ENCODE data around the gene UBE2D2. TPM values are rescaled to one million over a fixed set of nuclear protein-coding genes. Genes with fewer than 3 reads are reported as not detected.

Gene UBE2D2
- total and polyA plus RNA-seq, 9 donors, result 66.8 to 230 (median 117) TPM

- Histone ChIP-seq H3K9me3 (no peaks in the 10 kb centered on the region), H3K27ac (no peak overlapping the region), H3K4me3 (no peak overlapping the region), H3K27me3 (no peaks in the 10 kb centered on the region), H3K4me1 (ENCODE audit: insufficient read depth) (peaks cover 10% of the 10 kb centered on the region), H3K36me3 (no peaks in the 10 kb centered on the region)
- no peak for DNase-seq
- intact Hi-C loops (cut with DNase I), result no loop called here
- 53 to 67% (median 65%) methylated on average over 2 of the region's 2 CpGs for WGBS, 3 donors
- TF ChIP-seq CTCF (IDR thresholded peaks at IDR 0.05) (no peak), POLR2A (IDR thresholded peaks at IDR 0.05) (no peak), EP300 (IDR thresholded peaks at IDR 0.05) (no peak)
These were observed 8.3 kb downstream of the UBE2D2 start for GRCh38 chr5:139569270-139569955.

- peaks cover 6% of the 10 kb centered on the region for H3K4me1 ChIP-seq (ENCODE audit: insufficient read depth)
- intact Hi-C loops (cut with DNase I), result no loop called here
- H3K9me3 ChIP-seq, result no peaks in the 10 kb centered on the region
- DNase-seq, result no peak
- 12 to 32% (median 12%) methylated on average over 3 of the region's 3 CpGs for WGBS, 3 donors
- TF ChIP-seq EP300 (IDR thresholded peaks at IDR 0.05), result no peak
- TF ChIP-seq POLR2A (IDR thresholded peaks at IDR 0.05), result no peak
- TF ChIP-seq CTCF (IDR thresholded peaks at IDR 0.05), result no peak
- H3K36me3 ChIP-seq, result no peaks in the 10 kb centered on the region
- no peaks in the 10 kb centered on the region for H3K27me3 ChIP-seq
- H3K27ac ChIP-seq, result no peak overlapping the region
- no peak overlapping the region for H3K4me3 ChIP-seq
These were observed 10.4 kb downstream of the UBE2D2 start for GRCh38 chr5:139571543-139571942.

- no peaks in the 10 kb centered on the region for H3K27me3 ChIP-seq
- intact Hi-C loops (cut with DNase I), result no loop called here
- H3K9me3 ChIP-seq, result no peaks in the 10 kb centered on the region
- H3K36me3 ChIP-seq, result no peaks in the 10 kb centered on the region
- WGBS, 3 donors, result 18 to 21% (median 20%) methylated on average over 1 of the region's 1 CpG
- H3K4me1 ChIP-seq (ENCODE audit: insufficient read depth), result peaks cover 6% of the 10 kb centered on the region
- TF ChIP-seq EP300 (IDR thresholded peaks at IDR 0.05) (no peak), POLR2A (IDR thresholded peaks at IDR 0.05) (no peak), CTCF (IDR thresholded peaks at IDR 0.05) (no peak)
- no peak overlapping the region for H3K27ac ChIP-seq
- no peak overlapping the region for H3K4me3 ChIP-seq
- DNase-seq, result no peak
These were observed 10.8 kb downstream of the UBE2D2 start for GRCh38 chr5:139571966-139572365.

GRCh38 chr5:139574641-139575312 lies 13.6 kb downstream of the UBE2D2 start:
- 59 to 72% (median 62%) methylated on average over 4 of the region's 4 CpGs for WGBS, 3 donors

More at GRCh38 chr5:139574641-139575312, 13.6 kb downstream of the UBE2D2 start:
- intact Hi-C loops (cut with DNase I), result no loop called here
- Histone ChIP-seq H3K27ac (no peak overlapping the region), H3K4me1 (ENCODE audit: insufficient read depth) (peaks cover 9% of the 10 kb centered on the region), H3K36me3 (no peaks in the 10 kb centered on the region), H3K4me3 (no peak overlapping the region), H3K9me3 (no peaks in the 10 kb centered on the region), H3K27me3 (no peaks in the 10 kb centered on the region)
- no peak for TF ChIP-seq EP300 (IDR thresholded peaks at IDR 0.05)
- no peak for TF ChIP-seq CTCF (IDR thresholded peaks at IDR 0.05)
- TF ChIP-seq POLR2A (IDR thresholded peaks at IDR 0.05), result no peak
- DNase-seq, result no peak

Data from ovary (tissue), 9 donors.